Right forelimb (tissue), 1 donor: Measurements from ENCODE around the gene LARP4B.

Source experiments
- DNase-seq: peaks from one replicate; pipeline ENCODE4 v3.0.0-alpha.2; 2018

Gene LARP4B

GRCh38 chr10:865924-866576 lies 65.5 kb downstream of the LARP4B start:
- no peak for DNase-seq

GRCh38 chr10:865257-865656 lies 66.2 kb downstream of the LARP4B start:
- DNase-seq = no peak

- no peak for DNase-seq
Measured at GRCh38 chr10:860519-860918, 71.0 kb downstream of the LARP4B start.

- no peak for DNase-seq
Measured at GRCh38 chr10:856416-857157, 74.9 kb downstream of the LARP4B start.

- DNase-seq = no peak
Measured at GRCh38 chr10:855671-856070, 75.8 kb downstream of the LARP4B start.

GRCh38 chr10:855079-855478 lies 76.4 kb downstream of the LARP4B start:
- DNase-seq = no peak

GRCh38 chr10:853017-853416 lies 78.5 kb downstream of the LARP4B start:
- no peak for DNase-seq

GRCh38 chr10:852386-852785 lies 79.1 kb downstream of the LARP4B start:
- no peak for DNase-seq

- no peak for DNase-seq
Measured at GRCh38 chr10:851901-852300, 79.6 kb downstream of the LARP4B start.

GRCh38 chr10:850093-850492 lies 81.4 kb downstream of the LARP4B start:
- DNase-seq = no peak

GRCh38 chr10:847868-848267 lies 83.6 kb downstream of the LARP4B start:
- no peak for DNase-seq

GRCh38 chr10:846126-846685 lies 85.3 kb downstream of the LARP4B start:
- no peak for DNase-seq

GRCh38 chr10:845526-845925 lies 86.0 kb downstream of the LARP4B start:
- DNase-seq = no peak

GRCh38 chr10:844552-844951 lies 87.0 kb downstream of the LARP4B start:
- DNase-seq = no peak

GRCh38 chr10:843703-844102 lies 87.8 kb downstream of the LARP4B start:
- DNase-seq = no peak

GRCh38 chr10:842795-843194 lies 88.7 kb downstream of the LARP4B start:
- DNase-seq = no peak

- no peak for DNase-seq
Measured at GRCh38 chr10:841535-841934, 90.0 kb downstream of the LARP4B start.

GRCh38 chr10:839550-840205 lies 91.8 kb downstream of the LARP4B start:
- no peak for DNase-seq

GRCh38 chr10:836782-837181 lies 94.7 kb downstream of the LARP4B start:
- no peak for DNase-seq

GRCh38 chr10:834493-834892 lies 97.0 kb downstream of the LARP4B start:
- DNase-seq = no peak

- DNase-seq = no peak
Measured at GRCh38 chr10:829241-829640, 102.3 kb downstream of the LARP4B start.

GRCh38 chr10:828191-828590 lies 103.3 kb downstream of the LARP4B start:
- DNase-seq = no peak

GRCh38 chr10:824946-825345 lies 106.6 kb downstream of the LARP4B start:
- no peak for DNase-seq

GRCh38 chr10:824497-824896 lies 107.0 kb downstream of the LARP4B start:
- DNase-seq = no peak
